ENCODE data around the gene ACAD8. TPM values are rescaled to one million over a fixed set of nuclear protein-coding genes. Genes with fewer than 3 reads are reported as not detected.

Gene ACAD8
- 8.2 TPM for total RNA-seq (ENCODE audit: insufficient read depth, low replicate concordance)

GRCh38 chr11:134253188-134253993, at the start of gene ACAD8, which contains the start of gene THYN1:
Gene ACAD8, plus strand, starts transcription at chr11:134253568. Its CDS starts 33 bp downstream, at chr11:134253601.
Gene THYN1, minus strand, starts transcription at chr11:134253352. Its CDS starts 470 bp downstream, at chr11:134252882.
- DNase-seq (ENCODE audit: low spot score), result peak; percentile 98

GRCh38 chr11:134205729-134206128, 47.6 kb upstream of the ACAD8 start:
- no peak for DNase-seq (ENCODE audit: low spot score)

GRCh38 chr11:134206185-134206584, 47.2 kb upstream of the ACAD8 start:
- DNase-seq (ENCODE audit: low spot score), result no peak

- no peak for DNase-seq (ENCODE audit: low spot score)
These were observed 45.7 kb upstream of the ACAD8 start for GRCh38 chr11:134207538-134208239.

GRCh38 chr11:134215836-134216235, 37.5 kb upstream of the ACAD8 start:
- no peak for DNase-seq (ENCODE audit: low spot score)

- DNase-seq (ENCODE audit: low spot score), result no peak
These were observed 36.6 kb upstream of the ACAD8 start for GRCh38 chr11:134216816-134217215.

- no peak for DNase-seq (ENCODE audit: low spot score)
These were observed 30.2 kb upstream of the ACAD8 start for GRCh38 chr11:134223121-134223520.

- peak; percentile 98 for DNase-seq (ENCODE audit: low spot score)
These were observed 29.3 kb upstream of the ACAD8 start, which contains the start of the genes NCAPD3 and VPS26B for GRCh38 chr11:134223836-134224709. Gene NCAPD3, minus strand, starts transcription at chr11:134223967. Its CDS starts 41 bp downstream, at chr11:134223926. Gene VPS26B, plus strand, starts transcription at chr11:134224671. Its CDS starts 452 bp downstream, at chr11:134225123.

- DNase-seq (ENCODE audit: low spot score), result peak; percentile 26
These were observed 28.4 kb upstream of the ACAD8 start for GRCh38 chr11:134224710-134225664.

- DNase-seq (ENCODE audit: low spot score), result no peak
These were observed 26.5 kb upstream of the ACAD8 start for GRCh38 chr11:134226806-134227325.

- DNase-seq (ENCODE audit: low spot score), result no peak
These were observed 24.7 kb upstream of the ACAD8 start for GRCh38 chr11:134228625-134229024.

GRCh38 chr11:134229126-134229790, 24.1 kb upstream of the ACAD8 start:
- DNase-seq (ENCODE audit: low spot score), result no peak

- DNase-seq (ENCODE audit: low spot score), result no peak
These were observed 23.0 kb upstream of the ACAD8 start for GRCh38 chr11:134230339-134230738.

- DNase-seq (ENCODE audit: low spot score), result no peak
These were observed 21.3 kb upstream of the ACAD8 start for GRCh38 chr11:134231958-134232659.

GRCh38 chr11:134233729-134234179, 19.6 kb upstream of the ACAD8 start:
- DNase-seq (ENCODE audit: low spot score), result no peak

GRCh38 chr11:134235399-134235798, 18.0 kb upstream of the ACAD8 start:
- no peak for DNase-seq (ENCODE audit: low spot score)

- no peak for DNase-seq (ENCODE audit: low spot score)
These were observed 16.4 kb upstream of the ACAD8 start for GRCh38 chr11:134236834-134237556.

- DNase-seq (ENCODE audit: low spot score), result no peak
These were observed 15.8 kb upstream of the ACAD8 start for GRCh38 chr11:134237557-134237922.

All from umbilical cord (tissue), 2 donors.